Mucosa of stomach (tissue), 1 donor: ENCODE measurements around the gene YWHAB.

Experiments
- H3K27me3 ChIP-seq: one replicate; pipeline ENCODE4 v1.7.0; 2013; ENCODE audit warnings: mild to moderate bottlenecking, low read length; ENCODE audit not compliant: control insufficient read depth, insufficient read depth
- H3K36me3 ChIP-seq: one replicate; pipeline ENCODE4 v1.7.0; 2013; ENCODE audit warnings: low read length; ENCODE audit not compliant: control insufficient read depth, insufficient read depth
- H3K4me1 ChIP-seq: one replicate; pipeline ENCODE4 v1.7.0; 2013; ENCODE audit warnings: mild to moderate bottlenecking, low read length; ENCODE audit not compliant: control insufficient read depth, insufficient read depth
- H3K4me3 ChIP-seq: one replicate; pipeline ENCODE4 v1.7.0; 2013; ENCODE audit warnings: low read length
- H3K9ac ChIP-seq: one replicate; pipeline ENCODE4 v1.7.0; 2013; ENCODE audit warnings: mild to moderate bottlenecking, low read length, moderate library complexity
- H3K9me3 ChIP-seq: one replicate; pipeline ENCODE4 v1.7.0; 2013; ENCODE audit warnings: mild to moderate bottlenecking, low read length, moderate library complexity; ENCODE audit not compliant: control insufficient read depth
- donor health status: Pancreatic carcinoma.

The YWHAB gene

DNA sequence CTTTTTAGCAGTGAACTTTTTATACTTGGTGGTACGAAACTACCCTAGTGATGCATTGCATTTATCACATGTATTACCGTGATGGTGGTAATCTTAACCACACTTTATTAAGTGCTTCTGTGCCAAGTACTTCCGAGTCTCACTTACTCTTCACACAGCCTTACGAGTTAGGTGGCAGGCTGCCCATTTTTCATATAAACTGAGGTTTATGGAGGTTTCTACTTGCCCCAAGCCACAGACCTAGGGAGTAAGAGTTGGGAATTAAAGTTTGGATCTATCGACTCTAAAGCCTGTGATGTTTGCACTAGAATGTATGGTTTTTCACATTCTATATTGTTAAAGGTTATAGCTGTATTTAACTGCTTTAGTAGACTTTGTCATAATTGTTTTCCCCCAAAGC lies 18.9 kb downstream of the YWHAB start:
- H3K36me3 ChIP-seq = peaks cover 5% of the 10 kb centered on the region
- no peak overlapping the region for H3K9ac ChIP-seq
- H3K27me3 ChIP-seq = no peaks in the 10 kb centered on the region
- no peaks in the 10 kb centered on the region for H3K9me3 ChIP-seq
- no peaks in the 10 kb centered on the region for H3K4me1 ChIP-seq
- H3K4me3 ChIP-seq = no peak overlapping the region

DNA sequence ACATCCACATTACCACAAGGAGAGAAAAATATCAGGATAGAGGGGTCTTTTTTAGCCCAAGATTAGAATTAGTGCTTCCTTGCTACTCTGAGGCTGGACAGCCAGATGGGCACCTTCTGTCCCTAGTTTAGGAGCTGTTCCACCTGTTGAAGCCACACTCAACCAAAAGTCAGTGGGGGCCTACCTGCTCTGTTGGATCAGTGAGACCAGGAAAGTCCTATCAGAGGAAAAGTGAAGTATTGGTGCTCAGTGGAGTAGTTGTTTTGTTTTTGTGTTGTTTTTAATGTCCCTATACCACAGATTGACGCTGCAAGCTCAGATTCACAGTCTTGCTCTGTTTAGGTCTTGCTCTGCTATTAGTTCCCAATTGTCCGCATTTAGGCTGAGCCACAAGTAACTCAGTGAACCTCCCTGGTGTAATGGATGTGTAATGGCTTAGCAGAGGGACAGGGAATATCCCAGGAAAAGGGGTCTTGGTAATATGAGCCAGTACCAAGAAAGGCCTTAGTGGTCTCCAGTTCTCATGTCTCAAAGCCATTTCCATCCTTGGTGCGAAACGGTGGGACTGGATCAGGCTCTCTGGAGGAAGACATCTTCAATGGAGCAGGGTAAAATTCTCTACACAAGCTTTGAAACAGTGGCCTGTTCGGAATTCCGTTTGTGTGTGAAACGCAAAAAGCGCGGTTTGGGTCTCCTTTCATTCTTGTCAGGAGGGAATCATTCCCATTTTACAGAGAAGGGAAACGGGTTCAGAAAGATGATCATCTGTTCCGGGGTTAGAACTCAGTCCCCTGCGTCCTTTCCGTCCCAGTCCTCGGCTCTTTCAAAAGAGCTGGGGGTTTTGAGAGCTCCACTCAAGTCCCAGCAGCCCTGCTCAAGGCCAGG lies 23.7 kb downstream of the YWHAB start:
- peak overlapping the region; percentile 5 for H3K9ac ChIP-seq
- no peaks in the 10 kb centered on the region for H3K27me3 ChIP-seq
- no peaks in the 10 kb centered on the region for H3K9me3 ChIP-seq
- peak overlapping the region; percentile 41 for H3K4me3 ChIP-seq
- no peaks in the 10 kb centered on the region for H3K36me3 ChIP-seq
- peaks cover 16% of the 10 kb centered on the region for H3K4me1 ChIP-seq

DNA sequence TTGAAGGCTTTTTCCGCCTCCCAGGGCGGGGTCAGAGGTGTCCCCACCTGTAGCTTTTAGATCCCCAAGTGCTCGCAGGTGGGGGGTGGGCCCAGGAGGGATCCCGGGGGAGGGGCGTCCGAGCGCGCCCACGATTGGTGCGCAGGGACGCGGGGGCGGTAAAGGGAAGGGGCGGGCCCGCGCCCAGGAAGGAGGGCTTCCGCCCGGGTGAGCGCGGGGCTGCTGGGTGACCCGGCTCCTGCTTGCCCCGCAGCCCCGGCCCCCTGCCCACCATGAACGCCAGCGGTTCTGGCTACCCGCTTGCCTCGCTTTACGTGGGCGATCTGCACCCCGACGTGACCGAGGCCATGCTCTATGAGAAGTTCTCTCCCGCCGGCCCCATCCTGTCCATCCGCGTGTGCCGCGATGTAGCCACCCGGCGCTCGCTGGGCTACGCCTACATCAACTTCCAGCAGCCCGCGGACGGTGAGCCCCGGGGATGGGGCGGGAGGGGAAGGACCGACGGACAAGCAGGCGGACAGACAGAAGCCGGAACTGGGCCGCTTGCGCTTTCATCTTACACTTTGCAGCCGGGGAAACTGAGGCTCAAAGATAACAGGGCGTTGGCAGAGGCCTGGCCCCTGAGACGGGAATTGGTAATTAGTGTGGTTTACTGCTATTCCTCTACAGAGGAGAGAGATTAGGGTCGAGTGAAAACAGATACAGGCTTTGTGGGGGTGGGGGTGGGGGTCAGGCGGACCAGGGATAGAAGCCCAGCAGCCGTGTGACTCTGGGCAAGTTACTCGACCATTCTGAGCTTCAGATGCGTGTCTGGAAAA lies 24.6 kb downstream of the YWHAB start, which contains the start of gene PABPC1L:
PABPC1L (plus strand) TSS at position 189 of the 818 bp plus-strand sequence; CDS start at position 273, 84 bp downstream.
- no peaks in the 10 kb centered on the region for H3K9me3 ChIP-seq

DNA sequence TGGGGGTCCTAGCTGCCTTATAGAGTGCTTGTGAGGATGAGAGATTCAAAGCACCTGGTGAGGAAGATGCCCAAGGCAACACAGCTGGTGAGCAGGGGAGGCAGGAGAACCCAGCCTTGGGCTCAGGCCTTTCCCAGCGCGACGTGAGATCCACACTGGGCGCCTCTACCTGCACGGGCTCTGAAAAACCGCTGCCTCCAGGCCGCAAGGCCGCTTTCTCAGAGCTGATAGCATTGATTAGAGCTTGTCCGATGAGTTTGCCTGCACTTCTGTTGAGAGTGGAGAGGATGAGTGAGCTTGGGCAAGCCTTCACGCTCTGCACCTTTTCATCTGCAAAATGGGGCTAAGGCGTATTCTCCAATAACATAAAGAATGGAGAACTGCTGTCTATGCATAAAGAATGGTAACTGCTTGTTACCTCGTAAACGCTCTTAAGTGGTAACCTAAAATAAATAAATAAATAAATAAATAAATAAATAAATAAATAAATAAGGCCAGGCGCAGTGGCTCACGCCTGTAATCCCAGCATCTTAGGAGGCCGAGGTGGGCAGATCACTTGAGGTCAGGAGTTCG lies 25.3 kb downstream of the YWHAB start:
- Histone ChIP-seq H3K4me1 (peaks cover 16% of the 10 kb centered on the region), H3K36me3 (no peaks in the 10 kb centered on the region), H3K4me3 (peak overlapping the region; percentile 41), H3K27me3 (no peaks in the 10 kb centered on the region), H3K9me3 (no peaks in the 10 kb centered on the region), H3K9ac (no peak overlapping the region)

More for the DNA sequence above, 24.6 kb downstream of the YWHAB start, which contains the start of gene PABPC1L:
- Histone ChIP-seq H3K36me3 (no peaks in the 10 kb centered on the region), H3K27me3 (no peaks in the 10 kb centered on the region), H3K9ac (peak within 1 kb of the TSS; percentile 5), H3K4me3 (peak within 1 kb of the TSS; percentile 41), H3K4me1 (peaks cover 16% of the 10 kb centered on the region)

DNA sequence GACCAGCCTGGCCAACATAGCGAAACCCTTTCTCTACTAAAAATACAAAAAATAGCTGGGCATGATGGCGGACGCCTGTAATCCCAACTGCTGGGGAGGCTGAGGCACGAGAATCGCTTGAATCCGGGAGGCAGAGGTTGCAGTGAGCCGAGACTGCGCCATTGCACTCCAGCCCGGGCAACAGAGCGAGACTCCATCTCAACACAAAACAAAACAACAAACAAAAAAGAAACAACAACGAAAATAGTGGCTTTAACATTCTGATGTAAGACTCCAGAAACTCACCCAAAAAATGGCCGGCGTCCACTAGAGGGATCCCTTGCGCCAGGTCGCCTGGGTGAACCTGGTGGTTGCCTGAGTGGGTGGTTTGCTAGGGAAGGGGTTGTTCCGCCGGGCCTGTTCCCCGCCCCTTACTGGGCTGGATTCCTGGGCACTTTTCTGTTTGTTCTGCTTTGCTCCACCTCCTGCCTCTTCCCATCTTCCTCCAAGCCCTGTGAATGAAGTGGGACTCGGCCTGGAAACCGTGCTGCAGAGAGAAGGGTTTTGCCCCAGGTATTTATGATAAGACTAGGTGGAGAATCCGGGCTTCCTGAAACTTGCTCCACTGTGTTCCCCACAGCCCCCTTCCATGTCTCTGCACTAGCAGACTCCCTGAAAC lies 25.9 kb downstream of the YWHAB start:
- Histone ChIP-seq H3K9me3 (no peaks in the 10 kb centered on the region), H3K36me3 (no peaks in the 10 kb centered on the region), H3K9ac (no peak overlapping the region), H3K4me1 (peaks cover 16% of the 10 kb centered on the region), H3K4me3 (no peak overlapping the region), H3K27me3 (no peaks in the 10 kb centered on the region)

DNA sequence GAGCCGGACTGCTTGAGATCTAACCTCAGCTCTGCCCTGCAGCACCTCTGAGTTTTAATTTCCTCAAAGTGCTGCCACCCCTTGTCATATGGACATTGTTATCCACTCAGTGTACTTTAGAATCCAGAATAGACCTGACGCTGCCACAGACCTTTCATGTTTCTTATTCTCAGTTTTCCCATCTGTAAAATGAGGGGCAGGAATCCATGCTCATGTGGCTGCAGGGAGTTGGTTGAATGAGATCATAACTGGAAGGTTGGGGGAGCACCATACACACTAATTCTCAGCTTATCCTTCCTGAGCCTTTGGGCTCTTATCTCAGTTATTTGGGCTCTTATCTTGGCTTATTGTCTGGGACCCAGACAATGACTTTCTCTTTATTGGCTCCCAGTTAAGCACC lies 26.7 kb downstream of the YWHAB start:
- Histone ChIP-seq H3K4me3 (no peak overlapping the region), H3K4me1 (peaks cover 16% of the 10 kb centered on the region), H3K36me3 (no peaks in the 10 kb centered on the region), H3K27me3 (no peaks in the 10 kb centered on the region), H3K9ac (no peak overlapping the region), H3K9me3 (no peaks in the 10 kb centered on the region)

DNA sequence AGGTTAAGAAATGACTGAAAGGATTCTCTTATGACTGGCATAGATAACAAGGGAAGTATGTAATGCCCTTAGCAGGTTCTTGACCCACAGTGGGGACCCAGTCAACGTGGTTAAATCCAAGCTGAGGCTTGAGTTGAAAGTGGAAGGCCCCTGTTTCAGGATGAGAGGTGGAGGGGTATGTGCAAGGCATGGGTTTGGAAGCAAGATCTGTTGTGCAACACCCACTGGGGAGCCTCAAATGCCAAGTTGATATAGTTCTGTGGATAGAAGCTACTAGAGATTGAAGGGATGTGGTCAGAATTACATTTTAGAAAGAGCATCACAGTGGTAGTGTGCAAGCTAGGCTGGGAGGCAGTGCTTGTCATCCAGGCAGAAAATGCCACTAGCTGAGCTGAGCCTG lies 29.4 kb downstream of the YWHAB start:
- no peak overlapping the region for H3K4me3 ChIP-seq
- peaks cover 16% of the 10 kb centered on the region for H3K4me1 ChIP-seq
- H3K9me3 ChIP-seq = no peaks in the 10 kb centered on the region
- no peaks in the 10 kb centered on the region for H3K27me3 ChIP-seq
- H3K36me3 ChIP-seq = no peaks in the 10 kb centered on the region
- no peak overlapping the region for H3K9ac ChIP-seq

DNA sequence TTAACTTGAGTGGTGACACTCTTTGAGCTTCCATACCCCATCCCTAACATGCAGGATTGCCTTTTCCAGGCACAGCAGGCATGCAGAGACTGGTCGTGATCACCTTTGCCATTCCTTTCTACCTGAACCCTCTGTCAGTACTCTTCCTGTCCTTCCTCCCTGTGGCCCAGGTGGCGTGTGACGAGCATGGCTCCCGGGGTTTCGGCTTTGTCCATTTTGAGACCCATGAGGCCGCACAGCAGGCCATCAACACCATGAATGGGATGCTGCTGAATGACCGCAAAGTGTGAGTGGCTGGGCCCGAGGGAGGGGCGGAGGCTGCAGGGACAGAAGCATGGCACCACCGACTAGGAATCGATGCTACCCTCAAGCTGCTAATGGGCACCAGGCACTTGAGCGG lies 31.1 kb downstream of the YWHAB start:
- no peaks in the 10 kb centered on the region for H3K27me3 ChIP-seq
- H3K9me3 ChIP-seq = no peaks in the 10 kb centered on the region
- H3K4me3 ChIP-seq = no peak overlapping the region
- H3K9ac ChIP-seq = no peak overlapping the region
- H3K4me1 ChIP-seq = peaks cover 4% of the 10 kb centered on the region
- no peaks in the 10 kb centered on the region for H3K36me3 ChIP-seq

DNA sequence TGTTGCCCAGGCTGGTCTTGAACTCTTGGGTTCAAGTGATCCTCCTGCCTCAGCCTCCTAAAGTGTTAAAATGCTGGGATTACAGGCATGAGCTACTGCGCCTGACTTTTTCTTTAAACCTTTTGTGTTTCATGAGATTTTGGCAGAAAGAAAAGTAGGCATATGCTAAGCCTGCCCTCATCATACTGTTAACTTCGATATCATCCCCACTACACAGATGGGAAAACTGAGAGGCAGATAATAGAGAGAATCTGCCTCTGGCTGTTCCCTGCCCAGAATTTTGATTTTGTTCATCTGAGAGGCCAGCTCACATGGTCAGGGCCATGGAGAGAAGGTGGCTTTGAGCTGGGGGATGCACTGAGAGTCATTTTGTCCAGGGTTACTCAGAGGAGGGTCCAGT lies 31.9 kb downstream of the YWHAB start:
- Histone ChIP-seq H3K36me3 (no peaks in the 10 kb centered on the region), H3K4me1 (no peaks in the 10 kb centered on the region), H3K9ac (no peak overlapping the region), H3K4me3 (no peak overlapping the region), H3K9me3 (no peaks in the 10 kb centered on the region), H3K27me3 (no peaks in the 10 kb centered on the region)

DNA sequence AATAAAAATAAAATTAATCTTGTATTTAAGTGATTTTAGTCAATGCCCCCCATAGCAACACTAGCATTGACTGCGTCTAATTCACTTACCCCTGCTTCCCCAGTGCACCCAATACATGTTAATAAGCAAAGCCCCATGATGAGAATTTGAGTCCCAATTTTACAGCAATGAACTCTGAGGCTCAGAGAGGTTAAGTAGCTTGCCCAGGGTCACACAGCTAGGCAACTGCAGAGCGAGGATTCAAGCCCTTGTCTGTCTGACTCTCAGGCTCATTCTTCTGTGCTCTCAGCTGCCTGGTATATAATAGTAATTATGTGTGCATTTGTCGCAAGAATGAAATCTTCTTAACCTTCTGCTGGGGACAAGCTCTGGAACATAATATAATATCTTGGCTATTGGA lies 32.8 kb downstream of the YWHAB start:
- Histone ChIP-seq H3K27me3 (no peaks in the 10 kb centered on the region), H3K36me3 (no peaks in the 10 kb centered on the region), H3K9me3 (no peaks in the 10 kb centered on the region), H3K4me1 (no peaks in the 10 kb centered on the region), H3K4me3 (no peak overlapping the region), H3K9ac (no peak overlapping the region)

DNA sequence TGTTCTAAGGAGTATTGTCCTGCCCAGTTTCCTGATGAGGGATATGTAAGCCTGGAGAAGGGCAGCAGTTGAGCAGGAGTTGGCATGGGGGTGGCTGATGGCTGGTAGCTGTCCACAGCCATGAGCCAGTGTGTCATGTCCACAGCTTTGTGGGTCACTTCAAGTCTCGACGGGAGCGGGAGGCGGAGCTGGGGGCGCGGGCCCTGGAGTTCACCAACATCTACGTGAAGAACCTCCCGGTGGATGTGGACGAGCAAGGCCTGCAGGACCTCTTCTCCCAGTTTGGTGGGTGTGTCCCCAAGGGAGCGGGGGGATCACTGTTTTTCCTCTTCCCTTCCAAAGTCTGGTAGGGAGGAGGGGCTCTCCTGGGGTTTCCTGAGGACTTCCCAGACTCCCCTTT lies 33.3 kb downstream of the YWHAB start:
- Histone ChIP-seq H3K36me3 (no peaks in the 10 kb centered on the region), H3K4me3 (no peak overlapping the region), H3K9me3 (no peaks in the 10 kb centered on the region), H3K9ac (no peak overlapping the region), H3K27me3 (no peaks in the 10 kb centered on the region), H3K4me1 (no peaks in the 10 kb centered on the region)
